Stimulated activated CD4-positive, alpha-beta T cell treated with anti-CD3 and anti-CD28 coated beads, Interleukin-2, amount 100 ng/mL, for 4 hours (primary cell): ENCODE results near the gene MCM3AP.
"Not testable (repeated sequence)": the region's sequence is repeated elsewhere in the genome, so short reads cannot be mapped to it uniquely, and the experiment has no call there.

Experiments
- DNase-seq: peaks from one replicate; pipeline ENCODE4 v3.0.0-alpha.2; 2020; ENCODE audit warnings: low read depth

Gene MCM3AP

GRCh38 chr21:46203203-46203600 is 82.2 kb downstream of the MCM3AP start:
- no peak for DNase-seq

- DNase-seq, result no peak
Observed at GRCh38 chr21:46202592-46203202, 82.7 kb downstream of the MCM3AP start.

GRCh38 chr21:46200877-46201803 is 84.3 kb downstream of the MCM3AP start:
- not testable (repeated sequence) for DNase-seq

- DNase-seq, result no peak
Observed at GRCh38 chr21:46199436-46200373, 85.7 kb downstream of the MCM3AP start.

- DNase-seq, result no peak
Observed at GRCh38 chr21:46196733-46197132, 88.7 kb downstream of the MCM3AP start.

GRCh38 chr21:46195595-46196195 is 89.7 kb downstream of the MCM3AP start:
- no peak for DNase-seq

- no peak for DNase-seq
Observed at GRCh38 chr21:46194374-46195334, 90.8 kb downstream of the MCM3AP start.

GRCh38 chr21:46193829-46194373 is 91.5 kb downstream of the MCM3AP start:
- no peak for DNase-seq

GRCh38 chr21:46191686-46192575 is 93.5 kb downstream of the MCM3AP start:
- no peak for DNase-seq

GRCh38 chr21:46191257-46191685 is 94.1 kb downstream of the MCM3AP start:
- no peak for DNase-seq

GRCh38 chr21:46190491-46191131 is 94.8 kb downstream of the MCM3AP start:
- DNase-seq, result no peak

- no peak for DNase-seq
Observed at GRCh38 chr21:46189959-46190490, 95.4 kb downstream of the MCM3AP start.

GRCh38 chr21:46189213-46189958 is 96.0 kb downstream of the MCM3AP start:
- DNase-seq, result no peak

GRCh38 chr21:46188226-46189212 is 96.9 kb downstream of the MCM3AP start:
- DNase-seq, result no peak

GRCh38 chr21:46187814-46188213 is 97.6 kb downstream of the MCM3AP start:
- no peak for DNase-seq

GRCh38 chr21:46187261-46187660 is 98.2 kb downstream of the MCM3AP start:
- no peak for DNase-seq
